Spleen (tissue), 11 donors: ENCODE data around the gene EMX2. TPM values are rescaled to one million over a fixed set of nuclear protein-coding genes. Genes with fewer than 3 reads are reported as not detected.

ENCODE experiments used
- DNase-seq: peaks from one replicate; pipeline ENCODE4 v3.0.0-alpha.2; 2020
- H3K27ac ChIP-seq, 8 donors: fragments of 200-600 bp; sonication (generic) in 7 of 8; 1 replicate in 4 of 8; 2 replicates in 4 of 8; pipeline versions ENCODE4 v1.5.0 to v1.8.0; 2016 to 2021; ENCODE audit warnings: inconsistent platforms in 4 of 8, mild to moderate bottlenecking in 4 of 8, moderate library complexity in 1 of 8
- H3K27me3 ChIP-seq, 7 donors: fragments of 200-600 bp; sonication (generic) in 6 of 7; replicated peaks in 1 of 7; 1 replicate in 4 of 7; 2 replicates in 3 of 7; pipeline versions ENCODE4 v1.5.0 to v1.8.0; 2016 to 2021; ENCODE audit warnings: inconsistent platforms in 3 of 7, mild to moderate bottlenecking in 1 of 7
- H3K36me3 ChIP-seq, 6 donors: fragments of 200-600 bp; sonication (generic) in 5 of 6; 1 replicate in 4 of 6; 2 replicates in 2 of 6; pipeline versions ENCODE4 v1.5.0 to v1.8.0; 2016 to 2021; ENCODE audit warnings: inconsistent platforms in 2 of 6
- H3K4me1 ChIP-seq, 6 donors: fragments of 200-600 bp; sonication (generic) in 5 of 6; 1 replicate in 3 of 6; 2 replicates in 3 of 6; pipeline versions ENCODE4 v1.5.0 to v1.8.0; 2016 to 2021; ENCODE audit warnings: inconsistent platforms in 3 of 6
- H3K4me3 ChIP-seq, 8 donors: fragments of 200-600 bp; sonication (generic) in 7 of 8; 1 replicate in 4 of 8; 2 replicates in 4 of 8; pipeline versions ENCODE4 v1.5.0 to v1.8.0; 2016 to 2021; ENCODE audit warnings: inconsistent platforms in 4 of 8, mild to moderate bottlenecking in 4 of 8, moderate library complexity in 2 of 8
- H3K9me3 ChIP-seq, 8 donors: fragments of 200-600 bp; sonication (generic) in 7 of 8; 1 replicate in 4 of 8; 2 replicates in 4 of 8; pipeline versions ENCODE4 v1.5.0 to v1.8.0; 2016 to 2021; ENCODE audit warnings: inconsistent platforms in 4 of 8
- CTCF ChIP-seq, 11 experiments: fragments of 200-600 bp in 7 of 11; fragments of 450-650 bp in 4 of 11; sonication (generic) in 4 of 11; IDR thresholded peaks in 8 of 11; conservative IDR thresholded peaks in 3 of 11; 1 replicate in 7 of 11; 2 replicates in 4 of 11; pipeline versions ENCODE4 v1.4.0 to v1.8.0; 2016 to 2021; ENCODE audit warnings: antibody characterized with exemption in 11 of 11, inconsistent platforms in 4 of 11, mild to moderate bottlenecking in 1 of 11
- POLR2A ChIP-seq, 3 donors: fragments of 450-650 bp; IDR thresholded peaks; one replicate each; pipeline ENCODE4 v1.5.1; 2017; ENCODE audit warnings: antibody characterized with exemption in 3 of 3, mild to moderate bottlenecking in 1 of 3
- POLR2AphosphoS5 ChIP-seq, 3 donors: sonication (generic); formaldehyde crosslinking; IDR thresholded peaks; one replicate each; pipeline ENCODE4 v1.5.1; 2017; ENCODE audit warnings: antibody characterized with exemption in 3 of 3
- WGBS, 5 donors: extraction: QIAGEN DNeasy Blood & Tissue Kit in 3 of 5; methylation state at CpG; one replicate each; pipeline versions ENCODE4 v1.1.5 to v1.1.7; 2013 to 2018; 5-methylcytosine and 5-hydroxymethylcytosine counted together
- intact Hi-C: fragments of 100-400 bp; cut with DNase I; formaldehyde crosslinking; loops from one replicate; pipeline ENCODE4 v1.15.0; 2023; ENCODE audit warnings: low total_unique reads
- polyA plus RNA-seq, 3 donors: library from polyadenylated mRNA; stranded (reverse); fragments of 200-250 nt; gene quantifications; one replicate each; pipeline ENCODE4 v1.2.1, GENCODE V29; 2013
- total RNA-seq, 7 donors: library from RNA; depleted of rRNA in 3 of 7; stranded (reverse); fragments of >200 nt in 3 of 7; fragmentation: NEBNext Ultra II Directional in 4 of 7; extraction: Animal tissue kit (Norgen Biotek cat#: 25700) in 4 of 7; gene quantifications; one replicate each; pipeline versions ENCODE4 v1.1.0 to v1.2.1, GENCODE V29; 2016 to 2021
- donor health status: healthy with polysubstance abuse.
- donor health status: DM: no; HTN: no; CAD: no; lungs with moderate emphysema.
- donor health status: DM: no; HTN: no; CAD: no.
- donor health status: Bipolar disorder and iron deficiency.
- donor health status: healthy.
- donor health status: DM: no; HTN: no; CAD: no.
- donor health status: DM: yes; HTN: yes; CAD: no.

The EMX2 gene
- total and polyA plus RNA-seq, 10 donors, result 0.06 TPM; not detected in 9

DNA sequence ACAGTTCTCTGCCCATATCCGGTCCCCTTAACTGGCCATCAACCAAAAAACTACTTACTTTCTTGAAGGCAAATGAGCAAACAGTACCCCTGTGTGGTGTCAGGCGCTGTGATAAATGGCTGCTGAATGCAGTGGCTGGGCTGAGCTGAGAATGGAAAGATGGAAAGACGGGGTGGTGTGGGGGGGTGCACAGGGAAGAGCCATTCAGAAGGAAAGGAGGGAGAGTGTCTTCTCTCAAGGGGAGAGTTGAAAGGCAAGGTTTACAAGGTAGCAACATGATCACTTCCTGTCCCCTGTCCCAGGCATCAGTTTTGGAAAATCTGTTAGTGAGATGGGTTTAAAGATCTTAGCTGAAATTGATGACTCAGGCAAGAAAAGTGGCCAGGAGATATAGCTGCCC, 22.5 kb downstream of the EMX2 start:
- intact Hi-C loops, result no loop called here
- Histone ChIP-seq H3K4me1 (no peaks in the 10 kb centered on the region), H3K36me3 (no peaks in the 10 kb centered on the region), H3K9me3 (no peaks in the 10 kb centered on the region), H3K4me3 (no peak overlapping the region), H3K27ac (no peak overlapping the region), H3K27me3 (peaks cover 0 to 77% (median 4%) of the 10 kb centered on the region in 7 donors)
- 54 to 73% (median 66%) methylated on average over 3 of the region's 3 CpGs for WGBS, 5 donors
- TF ChIP-seq CTCF (IDR thresholded peaks at IDR 0.05 in 8 of 11, conservative IDR thresholded peaks at IDR 0.05 in 3 of 11), result no peak
- no peak for TF ChIP-seq POLR2AphosphoS5 (IDR thresholded peaks at IDR 0.05)
- no peak for TF ChIP-seq POLR2A (IDR thresholded peaks at IDR 0.05)
- no peak for DNase-seq

DNA sequence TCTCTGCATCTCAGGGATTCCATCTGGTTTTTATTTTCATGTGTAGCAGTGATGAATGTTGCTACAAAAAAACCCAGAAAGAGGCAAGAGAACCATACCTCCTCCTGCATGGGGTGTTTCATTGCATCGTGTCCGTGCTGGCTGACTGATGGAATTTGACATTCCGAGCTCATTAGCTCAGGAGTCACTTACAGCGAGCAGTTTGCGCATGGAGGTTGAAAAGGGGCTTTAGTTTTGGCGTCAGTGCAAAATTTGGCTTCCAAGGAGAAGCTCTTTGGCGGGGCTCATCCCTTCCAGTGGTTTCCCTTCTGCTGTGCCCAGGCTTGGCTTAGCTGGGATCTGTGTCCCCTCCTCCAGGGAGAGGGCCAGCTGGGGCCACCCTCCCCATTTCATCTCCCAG, 25.8 kb downstream of the EMX2 start:
- WGBS, 5 donors, result 59 to 82% (median 77%) methylated on average over 7 of the region's 7 CpGs
- Histone ChIP-seq H3K9me3 (no peaks in the 10 kb centered on the region), H3K27me3 (peaks cover 0 to 89% (median 4%) of the 10 kb centered on the region in 7 donors), H3K4me3 (no peak overlapping the region), H3K27ac (no peak overlapping the region), H3K36me3 (no peaks in the 10 kb centered on the region), H3K4me1 (no peaks in the 10 kb centered on the region)
- intact Hi-C loops, result no loop called here
- DNase-seq, result no peak
- no peak for TF ChIP-seq CTCF (IDR thresholded peaks at IDR 0.05 in 8 of 11, conservative IDR thresholded peaks at IDR 0.05 in 3 of 11)
- no peak for TF ChIP-seq POLR2AphosphoS5 (IDR thresholded peaks at IDR 0.05)
- TF ChIP-seq POLR2A (IDR thresholded peaks at IDR 0.05), result no peak

DNA sequence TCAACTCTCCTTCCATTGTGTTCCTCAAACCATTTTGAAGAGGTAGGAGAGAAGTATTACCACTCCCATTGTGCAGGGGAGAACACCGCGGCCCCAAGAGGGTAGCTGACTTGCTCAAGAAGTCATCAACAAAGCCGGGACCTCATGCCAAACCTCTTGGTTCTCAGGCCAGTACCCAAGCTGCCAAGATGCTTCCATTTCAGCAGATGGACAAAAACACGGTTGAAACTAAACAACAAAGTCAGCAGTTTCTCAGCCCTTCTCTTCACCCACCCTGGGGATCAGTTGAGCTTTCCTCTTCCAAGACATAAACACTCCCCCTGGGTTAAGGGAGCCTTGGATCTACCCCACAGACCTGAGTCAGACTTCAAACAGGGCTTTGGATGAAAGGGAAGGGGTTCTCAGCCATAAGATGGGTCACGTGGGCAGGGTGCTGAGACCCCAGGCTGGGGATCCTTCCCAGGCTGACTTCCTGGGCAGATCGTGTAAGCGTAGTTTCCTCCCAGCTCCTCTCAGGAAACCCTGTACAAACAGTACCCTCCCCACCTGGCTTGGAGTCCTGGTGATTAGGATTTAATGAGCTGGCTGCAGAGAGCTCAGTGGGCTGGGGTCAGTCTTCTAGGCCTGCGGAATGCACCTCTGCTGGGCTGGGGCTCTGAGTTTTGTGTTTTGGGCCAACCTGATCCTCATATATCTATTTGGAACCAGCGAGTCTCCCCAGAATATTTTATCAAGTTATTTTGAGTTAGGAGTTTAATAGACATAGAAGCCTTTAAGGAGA, 27.3 kb downstream of the EMX2 start:
- H3K36me3 ChIP-seq, result no peaks in the 10 kb centered on the region
- DNase-seq, result no peak
- no peak for TF ChIP-seq CTCF (IDR thresholded peaks at IDR 0.05 in 8 of 11, conservative IDR thresholded peaks at IDR 0.05 in 3 of 11)
- no peak for TF ChIP-seq POLR2AphosphoS5 (IDR thresholded peaks at IDR 0.05)
- no peak for TF ChIP-seq POLR2A (IDR thresholded peaks at IDR 0.05)
- no peaks in the 10 kb centered on the region for H3K9me3 ChIP-seq
- H3K4me3 ChIP-seq, result no peak overlapping the region
- 40 to 66% (median 58%) methylated on average over 6 to 9 of the region's 9 CpGs for WGBS, 5 donors
- intact Hi-C loops, result no loop called here
- H3K27ac ChIP-seq, result no peak overlapping the region
- peaks cover 0 to 82% (median under 1%) of the 10 kb centered on the region in 7 donors for H3K27me3 ChIP-seq
- no peaks in the 10 kb centered on the region for H3K4me1 ChIP-seq

DNA sequence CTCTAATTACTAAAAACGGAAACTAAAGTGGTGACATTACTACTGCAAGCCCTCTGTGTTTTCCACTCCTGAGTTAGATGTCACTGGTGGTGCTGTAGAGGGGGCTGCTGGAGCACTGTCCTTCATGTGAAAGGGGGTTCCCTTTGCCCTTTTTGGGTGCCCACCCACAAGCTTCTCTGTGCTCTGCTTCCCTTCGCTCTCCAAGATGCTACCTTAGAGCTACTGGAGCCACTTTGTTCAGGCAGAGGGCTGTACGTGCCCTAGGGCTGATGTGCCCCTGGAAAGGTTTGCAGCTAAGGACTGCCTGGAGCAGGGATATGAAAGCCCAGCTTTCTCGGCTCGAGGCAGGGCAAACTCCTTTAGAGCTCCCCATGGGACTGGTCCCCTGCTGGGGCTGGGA, 28.3 kb downstream of the EMX2 start:
- Histone ChIP-seq H3K36me3 (no peaks in the 10 kb centered on the region), H3K4me1 (no peaks in the 10 kb centered on the region), H3K27ac (no peak overlapping the region), H3K4me3 (no peak overlapping the region), H3K27me3 (peaks cover 0 to 84% (median 0%) of the 10 kb centered on the region in 7 donors), H3K9me3 (no peaks in the 10 kb centered on the region)
- 50 to 68% (median 54%) methylated on average over 4 to 5 of the region's 5 CpGs for WGBS, 5 donors
- no peak for TF ChIP-seq CTCF (IDR thresholded peaks at IDR 0.05 in 8 of 11, conservative IDR thresholded peaks at IDR 0.05 in 3 of 11)
- TF ChIP-seq POLR2AphosphoS5 (IDR thresholded peaks at IDR 0.05), result no peak
- intact Hi-C loops, result no loop called here
- DNase-seq, result no peak
